Hematopoietic multipotent progenitor cell treated with erythropoietin and hydrocortisone succinate and interleukin-3 and kit ligand, for 17 days (in vitro differentiated cells): ENCODE results near the gene VNN1.
"Not testable (repeated sequence)": the region's sequence is repeated elsewhere in the genome, so short reads cannot be mapped to it uniquely, and the experiment has no call there.

ENCODE experiments used
- DNase-seq: peaks from one replicate; pipeline ENCODE4 v3.0.0-alpha.2; 2015; ENCODE audit warnings: low spot score

Gene VNN1

GRCh38 chr6:132719736-132720448 is 6.0 kb upstream of the VNN1 start:
- DNase-seq, result no peak

DNA sequence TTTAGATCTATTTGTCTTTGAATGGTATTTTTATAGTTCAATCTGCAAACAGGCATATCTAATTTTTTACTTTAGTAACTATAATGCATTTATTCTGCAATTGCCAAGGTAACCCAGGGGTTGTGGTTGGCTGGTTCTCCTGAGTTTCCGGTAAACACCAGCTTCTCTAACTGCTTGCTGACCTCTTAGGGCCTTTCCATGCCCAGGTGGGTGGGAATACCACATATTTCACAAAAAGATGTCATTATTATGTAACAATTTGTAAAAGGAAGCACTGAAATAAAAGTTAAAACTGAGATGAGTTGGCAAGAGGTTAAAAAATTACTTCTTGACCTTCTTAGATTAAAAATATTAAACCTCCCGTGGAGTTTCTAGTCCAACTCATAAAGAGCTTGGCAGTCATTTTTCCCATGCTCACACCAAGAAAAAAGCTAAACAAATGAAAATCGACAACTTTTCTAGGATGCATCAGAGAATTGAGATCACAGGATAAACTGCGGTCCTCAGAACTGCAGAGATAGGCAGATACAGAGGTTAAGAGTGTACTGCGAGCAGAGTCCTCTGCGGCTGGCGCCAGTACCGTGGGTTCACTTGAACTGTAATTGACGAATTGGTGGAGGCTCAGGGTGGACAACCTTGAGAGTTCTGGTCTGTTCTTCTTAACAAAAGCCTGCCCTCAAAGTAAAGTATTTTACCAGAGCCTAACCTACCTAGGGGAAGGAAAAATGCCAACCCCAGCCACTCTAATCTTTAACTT is 2.2 kb upstream of the VNN1 start:
- DNase-seq, result no peak

GRCh38 chr6:132715204-132715603 is 1.3 kb upstream of the VNN1 start:
- DNase-seq, result no peak

GRCh38 chr6:132714160-132714559 is 305 bp upstream of the VNN1 start:
- no peak for DNase-seq

DNA sequence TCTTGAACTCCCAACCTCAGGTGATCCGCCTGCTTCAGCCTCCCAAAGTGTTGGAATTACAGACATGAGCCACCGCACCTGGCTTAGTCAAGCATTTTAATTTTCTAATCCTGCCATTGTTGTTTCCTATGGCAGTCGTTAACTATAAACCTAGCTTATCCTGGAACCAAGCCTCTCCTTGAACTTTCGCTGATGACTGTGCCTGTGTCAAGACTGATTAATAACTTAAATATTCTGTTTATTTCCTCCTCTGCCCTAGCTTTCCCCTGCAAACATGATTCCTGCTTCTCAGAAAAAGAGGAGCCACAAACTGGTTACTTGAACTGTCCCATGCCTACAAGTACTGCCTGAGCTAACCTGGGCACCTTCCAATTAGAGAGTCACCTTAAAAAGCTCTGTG is 1.5 kb downstream of the VNN1 start:
- DNase-seq, result no peak

DNA sequence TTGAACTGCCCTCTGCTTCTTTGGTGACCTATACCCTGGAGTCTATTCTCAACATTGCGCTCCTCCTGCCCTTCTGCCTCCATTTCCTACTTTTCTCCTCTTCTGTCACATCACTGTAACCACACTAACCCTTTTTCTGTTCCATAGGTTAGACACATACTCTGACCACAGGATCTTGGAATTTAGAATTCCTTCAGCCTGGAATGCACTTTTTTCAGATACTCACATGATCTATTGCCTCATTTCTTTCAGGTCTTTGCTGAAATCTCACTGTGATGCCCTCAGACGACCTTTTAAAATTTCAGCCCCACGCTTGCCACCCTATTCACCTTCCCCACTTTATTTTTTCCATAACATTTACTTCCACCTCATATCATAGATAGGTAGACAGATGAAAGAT is 5.1 kb downstream of the VNN1 start:
- DNase-seq, result no peak

GRCh38 chr6:132708002-132708401 is 5.9 kb downstream of the VNN1 start:
- DNase-seq, result no peak

GRCh38 chr6:132706756-132707155 is 7.1 kb downstream of the VNN1 start:
- not testable (repeated sequence) for DNase-seq

DNA sequence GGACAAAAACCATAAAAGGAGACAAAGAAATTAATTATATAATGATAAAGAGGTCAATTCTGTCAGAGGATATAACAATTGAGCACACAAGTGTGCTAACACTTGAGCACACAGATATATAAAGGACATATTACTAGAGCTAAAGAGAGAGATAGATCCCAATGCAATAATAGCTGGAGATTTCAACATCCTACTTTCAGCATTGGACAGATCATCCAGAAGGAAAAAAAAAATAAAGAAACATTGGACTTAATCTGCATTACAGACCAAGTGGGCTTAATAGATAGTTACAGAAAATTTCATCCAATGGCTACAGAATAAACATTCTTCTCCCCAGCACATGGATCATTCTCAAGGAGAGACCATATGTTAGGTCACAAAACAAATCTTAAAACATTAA is 9.9 kb downstream of the VNN1 start:
- no peak for DNase-seq

DNA sequence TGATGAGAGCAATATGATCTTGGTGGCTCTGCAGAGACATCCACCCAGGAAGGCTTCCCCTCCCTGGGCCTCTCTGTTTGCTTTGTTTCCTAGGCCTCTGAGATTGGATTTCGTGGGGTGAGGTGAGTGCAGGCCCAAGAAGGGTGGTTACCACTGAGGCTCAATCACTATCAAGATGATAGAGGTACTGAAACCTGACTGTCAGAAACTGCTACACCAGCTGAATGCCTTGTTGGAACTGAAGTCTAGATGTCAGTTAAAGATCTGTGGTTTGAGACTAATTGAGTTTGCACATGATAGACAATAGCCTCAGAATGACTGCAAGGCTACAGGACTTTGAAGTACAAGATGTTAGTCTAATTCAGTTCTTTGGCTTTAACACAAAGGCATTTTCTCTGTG is 15.2 kb downstream of the VNN1 start:
- no peak for DNase-seq

- no peak for DNase-seq
Measured at GRCh38 chr6:132695773-132696172, 18.1 kb downstream of the VNN1 start.

DNA sequence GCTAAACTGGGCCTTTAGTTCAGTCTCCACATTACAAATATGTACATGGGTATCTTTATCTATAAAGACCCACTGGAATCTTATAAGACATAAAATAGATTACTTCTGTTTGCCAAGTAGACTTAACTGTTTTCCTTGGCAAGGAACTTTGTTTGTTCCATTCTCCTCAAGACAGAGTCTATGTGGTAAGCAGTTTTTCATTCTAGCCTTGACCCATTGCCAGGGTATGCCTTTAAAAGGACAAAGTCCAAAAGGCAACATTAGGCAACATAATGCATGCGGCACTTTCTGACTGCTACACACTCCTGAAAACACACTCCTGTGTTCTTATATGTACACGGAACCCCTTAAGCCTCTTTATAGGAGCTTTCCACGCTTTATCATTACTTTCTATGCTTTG is 20.4 kb downstream of the VNN1 start:
- no peak for DNase-seq

GRCh38 chr6:132690678-132691077 is 23.2 kb downstream of the VNN1 start:
- DNase-seq, result no peak

GRCh38 chr6:132687306-132687705 is 26.5 kb downstream of the VNN1 start:
- DNase-seq, result no peak

DNA sequence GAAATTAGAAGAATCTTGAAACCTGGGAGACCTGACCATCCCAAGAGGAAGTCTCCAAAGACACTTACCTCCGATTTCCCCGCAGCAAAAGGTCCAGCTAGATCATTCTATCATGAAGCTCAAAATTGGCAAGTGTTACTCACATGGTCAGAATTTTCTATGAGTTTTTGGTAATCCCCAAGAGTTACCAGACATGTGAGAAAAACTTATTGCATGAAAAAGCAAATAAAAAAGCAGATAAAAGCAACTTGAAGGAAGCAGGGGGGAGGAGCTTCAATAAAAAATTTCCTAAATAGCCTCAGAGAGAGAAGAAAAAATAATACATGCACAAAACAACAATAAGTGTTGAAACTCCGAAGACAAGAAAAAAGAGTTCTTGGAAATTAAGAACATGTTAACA is 27.3 kb downstream of the VNN1 start:
- DNase-seq, result no peak

- DNase-seq, result no peak
Measured at GRCh38 chr6:132685009-132685408, 28.8 kb downstream of the VNN1 start.

GRCh38 chr6:132684272-132684671 is 29.6 kb downstream of the VNN1 start:
- DNase-seq, result no peak

- no peak for DNase-seq
Measured at GRCh38 chr6:132683543-132683942, 30.3 kb downstream of the VNN1 start.

GRCh38 chr6:132679094-132679493 is 34.8 kb downstream of the VNN1 start:
- not testable (repeated sequence) for DNase-seq

- DNase-seq, result no peak
Measured at GRCh38 chr6:132675749-132676148, 38.1 kb downstream of the VNN1 start.

GRCh38 chr6:132675002-132675401 is 38.9 kb downstream of the VNN1 start:
- DNase-seq, result no peak

GRCh38 chr6:132673376-132674094 is 40.3 kb downstream of the VNN1 start:
- no peak for DNase-seq

- DNase-seq, result no peak
Measured at GRCh38 chr6:132671295-132671694, 42.6 kb downstream of the VNN1 start.
